GM21423 (cell line): ENCODE data around the gene TRPM6.
"Not testable (repeated sequence)": the region's sequence is repeated elsewhere in the genome, so short reads cannot be mapped to it uniquely, and the experiment has no call there.

ENCODE experiments used
- ATAC-seq: cut with Tn5 transposase; IDR thresholded peaks from one replicate; pipeline ENCODE4 v1.9.1; 2021; ENCODE audit warnings: mild to moderate bottlenecking, moderate library complexity; ENCODE audit not compliant: unreplicated experiment

The TRPM6 gene, protein sequence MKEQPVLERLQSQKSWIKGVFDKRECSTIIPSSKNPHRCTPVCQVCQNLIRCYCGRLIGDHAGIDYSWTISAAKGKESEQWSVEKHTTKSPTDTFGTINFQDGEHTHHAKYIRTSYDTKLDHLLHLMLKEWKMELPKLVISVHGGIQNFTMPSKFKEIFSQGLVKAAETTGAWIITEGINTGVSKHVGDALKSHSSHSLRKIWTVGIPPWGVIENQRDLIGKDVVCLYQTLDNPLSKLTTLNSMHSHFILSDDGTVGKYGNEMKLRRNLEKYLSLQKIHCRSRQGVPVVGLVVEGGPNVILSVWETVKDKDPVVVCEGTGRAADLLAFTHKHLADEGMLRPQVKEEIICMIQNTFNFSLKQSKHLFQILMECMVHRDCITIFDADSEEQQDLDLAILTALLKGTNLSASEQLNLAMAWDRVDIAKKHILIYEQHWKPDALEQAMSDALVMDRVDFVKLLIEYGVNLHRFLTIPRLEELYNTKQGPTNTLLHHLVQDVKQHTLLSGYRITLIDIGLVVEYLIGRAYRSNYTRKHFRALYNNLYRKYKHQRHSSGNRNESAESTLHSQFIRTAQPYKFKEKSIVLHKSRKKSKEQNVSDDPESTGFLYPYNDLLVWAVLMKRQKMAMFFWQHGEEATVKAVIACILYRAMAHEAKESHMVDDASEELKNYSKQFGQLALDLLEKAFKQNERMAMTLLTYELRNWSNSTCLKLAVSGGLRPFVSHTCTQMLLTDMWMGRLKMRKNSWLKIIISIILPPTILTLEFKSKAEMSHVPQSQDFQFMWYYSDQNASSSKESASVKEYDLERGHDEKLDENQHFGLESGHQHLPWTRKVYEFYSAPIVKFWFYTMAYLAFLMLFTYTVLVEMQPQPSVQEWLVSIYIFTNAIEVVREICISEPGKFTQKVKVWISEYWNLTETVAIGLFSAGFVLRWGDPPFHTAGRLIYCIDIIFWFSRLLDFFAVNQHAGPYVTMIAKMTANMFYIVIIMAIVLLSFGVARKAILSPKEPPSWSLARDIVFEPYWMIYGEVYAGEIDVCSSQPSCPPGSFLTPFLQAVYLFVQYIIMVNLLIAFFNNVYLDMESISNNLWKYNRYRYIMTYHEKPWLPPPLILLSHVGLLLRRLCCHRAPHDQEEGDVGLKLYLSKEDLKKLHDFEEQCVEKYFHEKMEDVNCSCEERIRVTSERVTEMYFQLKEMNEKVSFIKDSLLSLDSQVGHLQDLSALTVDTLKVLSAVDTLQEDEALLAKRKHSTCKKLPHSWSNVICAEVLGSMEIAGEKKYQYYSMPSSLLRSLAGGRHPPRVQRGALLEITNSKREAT (N-terminal part only)

DNA sequence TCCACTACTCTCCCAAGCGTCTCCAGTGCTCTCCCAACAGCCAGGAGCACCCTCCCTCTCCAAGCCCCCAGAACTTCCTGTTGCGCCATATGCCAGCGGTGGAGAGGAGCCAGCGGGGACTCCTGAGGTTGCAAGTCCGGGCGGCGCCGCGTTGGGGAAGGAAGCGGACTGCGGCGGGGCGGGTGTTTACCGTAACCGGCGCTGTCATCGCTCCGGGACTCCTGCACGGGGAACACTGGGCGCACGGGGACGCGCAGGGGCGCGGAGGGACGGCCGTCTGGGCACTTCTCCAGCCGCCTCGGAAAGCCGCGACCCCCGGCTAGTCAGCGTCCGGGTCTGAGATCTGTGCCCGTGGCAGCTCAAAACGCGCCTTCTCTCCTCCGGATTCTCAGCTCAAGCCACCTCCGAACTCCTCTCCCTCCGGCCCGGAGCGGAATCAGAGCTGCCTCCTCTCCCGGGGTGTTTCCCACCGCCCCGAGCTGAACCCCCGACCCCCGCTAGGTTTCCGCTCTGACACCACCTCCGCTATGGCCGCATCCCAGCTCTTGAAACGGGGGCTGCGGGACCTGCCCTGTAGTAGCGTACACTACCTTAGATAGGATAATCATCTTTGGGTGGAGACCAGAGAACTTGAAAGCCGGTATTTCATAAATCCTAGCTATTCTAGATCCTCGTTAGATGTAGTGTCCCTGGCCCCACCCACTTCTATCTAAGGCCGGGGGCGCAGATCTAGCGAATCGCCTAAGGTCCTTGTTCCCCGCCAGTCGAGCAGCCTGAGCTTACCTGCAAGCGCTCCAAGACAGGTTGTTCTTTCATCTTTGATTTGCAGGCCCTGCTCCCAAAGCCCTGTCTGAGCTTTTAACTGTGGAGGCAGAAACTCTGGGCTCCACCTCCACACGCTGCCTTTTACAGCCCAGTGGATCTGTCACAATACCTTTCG is at the start of gene TRPM6:
Gene TRPM6, minus strand, starts transcription at position 881 of the 940 bp plus-strand sequence. Its CDS starts 65 bp downstream, at position 816.
- no peak for ATAC-seq

DNA sequence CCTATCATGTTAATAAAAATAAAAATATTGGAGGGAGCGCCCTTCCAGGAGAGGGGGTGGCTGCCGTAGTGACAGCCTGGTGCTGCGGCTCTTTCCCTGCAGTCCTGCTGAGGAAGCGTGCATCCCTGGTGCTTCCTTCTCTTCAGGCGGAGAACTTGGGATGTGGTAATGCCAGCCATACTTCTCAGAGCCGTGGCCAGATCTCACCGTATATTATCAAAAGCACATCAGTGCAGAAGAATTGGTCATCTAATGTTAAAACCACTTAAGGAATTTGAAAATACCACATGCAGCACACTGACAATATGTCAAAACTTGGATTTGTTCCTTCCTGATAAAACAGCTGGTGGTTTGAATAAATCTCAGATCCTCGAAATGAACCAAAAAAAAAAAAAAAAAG is 47.3 kb upstream of the TRPM6 start:
- ATAC-seq, result no peak

DNA sequence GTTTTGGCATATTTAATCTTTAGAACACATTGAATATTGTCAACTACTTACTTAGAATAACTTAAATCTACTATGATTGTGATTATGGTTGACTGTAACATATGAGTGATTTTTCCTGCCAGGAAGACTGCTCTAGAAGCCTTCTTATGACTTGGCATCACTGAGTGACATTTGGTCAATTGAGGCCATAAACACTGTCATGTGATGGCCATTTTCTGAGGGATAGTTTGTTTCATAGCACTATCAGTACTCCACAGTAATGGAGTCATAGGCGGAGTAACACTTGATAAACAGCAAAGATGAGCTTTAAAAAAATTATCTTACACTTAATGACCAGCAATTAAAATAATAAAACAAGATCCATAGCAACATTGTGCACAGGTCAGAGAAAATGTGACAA is 34.0 kb upstream of the TRPM6 start:
- no peak for ATAC-seq

DNA sequence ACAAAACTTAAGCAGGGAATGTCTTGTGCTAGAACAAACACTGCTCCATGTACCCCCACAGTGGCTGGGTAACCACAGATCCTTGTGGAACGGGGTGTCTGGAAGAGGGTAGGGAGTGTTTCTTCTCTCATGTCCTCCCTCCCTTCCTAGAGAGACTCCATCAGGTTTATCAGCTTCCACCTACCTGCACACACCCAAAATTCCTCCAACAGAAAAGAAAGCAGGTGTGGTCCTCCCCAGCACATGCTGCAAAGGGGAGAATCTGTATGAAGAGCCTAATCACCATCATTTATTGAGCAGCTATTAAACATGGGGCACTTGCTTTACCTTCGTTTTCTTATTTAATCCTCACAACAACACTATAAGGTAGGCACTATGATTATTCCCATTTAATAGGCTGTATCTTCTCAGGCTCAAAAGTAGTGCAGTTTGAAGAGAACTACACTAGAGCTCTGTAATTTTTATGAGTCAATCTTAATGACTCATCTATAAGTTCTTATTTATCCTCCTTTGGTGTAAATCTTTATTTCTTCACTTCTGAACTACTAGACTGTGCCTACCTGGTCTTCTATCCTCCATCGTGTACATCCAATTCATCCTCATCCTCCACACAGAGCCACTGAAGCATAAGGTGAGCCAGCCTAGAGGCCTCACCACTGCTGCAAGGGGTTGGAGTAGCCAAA is 33.4 kb upstream of the TRPM6 start:
- ATAC-seq, result no peak

DNA sequence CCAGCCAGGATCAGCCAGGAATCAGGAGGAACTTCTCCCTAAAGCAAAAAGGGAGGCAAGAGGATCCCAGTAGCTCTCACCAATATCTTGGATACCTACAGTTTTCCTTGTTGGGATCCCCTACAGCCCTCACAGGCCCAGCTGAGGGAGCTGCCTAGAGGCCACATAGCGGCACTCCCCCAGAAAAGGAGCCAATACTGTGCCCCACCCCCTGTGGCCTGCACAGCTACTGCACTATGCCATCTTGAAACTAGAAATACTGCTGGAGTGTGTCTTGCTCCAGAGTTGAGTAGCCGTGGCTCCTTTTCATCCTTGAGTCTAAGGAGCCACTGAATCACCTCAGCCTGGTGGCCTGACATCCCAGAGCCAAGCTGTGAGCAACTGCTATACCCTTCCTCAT is 22.3 kb upstream of the TRPM6 start:
- no peak for ATAC-seq

DNA sequence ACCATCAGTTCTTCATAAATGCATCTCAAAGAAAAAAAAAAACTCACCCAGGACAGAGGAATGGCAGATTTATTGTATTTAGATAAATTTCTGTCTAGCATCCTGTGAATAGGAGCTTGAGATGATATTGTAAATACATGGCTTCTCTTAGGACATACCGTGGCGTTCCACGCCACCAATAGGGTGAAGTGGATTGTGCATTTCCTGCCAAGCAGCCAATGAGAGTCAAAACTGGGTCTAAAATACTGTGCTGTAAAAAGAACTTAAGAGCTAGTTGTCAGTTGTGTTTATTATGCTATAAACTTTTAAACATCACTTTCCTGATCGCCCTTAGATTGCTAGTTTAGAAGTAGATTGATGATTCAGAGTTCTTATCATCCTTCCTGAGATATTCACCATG is 20.9 kb upstream of the TRPM6 start:
- no peak for ATAC-seq

DNA sequence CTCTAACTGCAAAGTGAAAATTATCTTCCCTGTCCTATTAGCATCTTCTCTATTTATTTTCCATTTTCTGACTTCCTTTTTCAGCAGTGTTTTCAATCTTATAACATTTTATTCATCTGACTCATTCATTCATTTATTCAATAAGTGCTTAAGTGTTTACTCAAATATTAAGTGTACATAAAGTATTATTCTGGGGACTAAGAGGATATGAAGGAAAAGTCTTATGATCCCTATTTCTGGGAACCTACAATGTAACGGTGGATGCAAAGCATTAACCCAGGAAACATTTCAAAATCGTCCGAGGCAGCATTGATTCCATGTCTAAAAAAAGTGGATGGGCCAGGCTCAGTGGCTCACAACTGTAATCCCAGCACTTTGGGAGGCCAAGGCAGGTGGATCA is 19.4 kb upstream of the TRPM6 start:
- ATAC-seq, result no peak

DNA sequence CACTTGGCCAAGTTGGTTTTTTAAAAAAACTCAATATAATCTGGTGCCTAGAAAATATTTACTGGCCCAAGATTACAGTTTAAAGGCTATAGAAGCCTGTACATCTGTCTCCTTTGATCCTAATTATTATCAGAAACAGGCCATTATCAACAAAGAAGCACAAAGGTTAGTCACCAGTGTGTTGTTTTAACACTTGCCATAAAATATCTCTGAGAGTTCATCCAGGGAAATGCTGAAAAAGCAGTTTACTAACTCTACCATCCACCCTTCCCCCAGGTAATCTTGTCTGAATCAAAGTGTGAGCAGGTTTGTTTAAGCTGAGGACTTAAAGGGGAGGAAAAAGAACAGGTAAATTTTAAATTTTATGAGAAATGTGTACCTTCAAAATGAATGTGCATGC is 13.3 kb upstream of the TRPM6 start:
- no peak for ATAC-seq

DNA sequence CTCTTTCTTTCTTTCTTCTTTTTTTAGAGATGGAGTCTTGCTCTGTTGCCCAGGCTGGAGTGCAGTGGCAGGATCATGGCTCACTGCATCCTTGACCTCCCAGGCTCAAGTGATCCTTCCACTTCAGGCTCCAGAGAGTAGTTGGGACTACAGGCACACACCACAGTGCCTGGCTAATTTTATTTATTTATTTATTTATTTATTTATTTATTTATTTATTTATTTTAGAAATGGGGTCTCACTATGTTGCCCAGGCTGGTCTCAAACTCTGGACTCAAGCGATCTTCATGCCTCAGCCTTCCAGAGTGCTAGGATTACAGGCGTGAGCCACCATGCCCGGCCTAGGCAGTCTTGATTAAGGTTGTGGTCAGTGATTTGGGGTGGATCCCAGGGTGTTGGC is 728 bp upstream of the TRPM6 start:
- ATAC-seq, result not testable (repeated sequence)

DNA sequence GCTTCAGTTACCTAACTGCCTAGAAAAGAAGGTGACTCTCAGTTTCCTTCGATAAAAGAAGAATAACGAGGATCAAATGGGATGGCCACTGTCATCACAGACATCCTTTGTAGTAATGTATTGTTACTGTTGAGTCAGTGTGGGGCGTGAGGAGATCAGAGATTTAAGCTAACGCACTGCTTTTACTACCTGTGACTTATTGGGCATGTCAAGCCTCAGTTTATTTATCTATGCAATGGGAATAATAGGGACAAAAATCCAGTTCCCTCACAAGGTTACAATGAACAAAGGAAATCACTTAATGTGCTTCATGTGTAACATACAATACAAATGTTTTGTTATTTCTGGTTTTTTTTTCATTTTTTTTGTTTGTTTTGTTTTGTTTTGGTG is 255 bp upstream of the TRPM6 start:
- no peak for ATAC-seq

DNA sequence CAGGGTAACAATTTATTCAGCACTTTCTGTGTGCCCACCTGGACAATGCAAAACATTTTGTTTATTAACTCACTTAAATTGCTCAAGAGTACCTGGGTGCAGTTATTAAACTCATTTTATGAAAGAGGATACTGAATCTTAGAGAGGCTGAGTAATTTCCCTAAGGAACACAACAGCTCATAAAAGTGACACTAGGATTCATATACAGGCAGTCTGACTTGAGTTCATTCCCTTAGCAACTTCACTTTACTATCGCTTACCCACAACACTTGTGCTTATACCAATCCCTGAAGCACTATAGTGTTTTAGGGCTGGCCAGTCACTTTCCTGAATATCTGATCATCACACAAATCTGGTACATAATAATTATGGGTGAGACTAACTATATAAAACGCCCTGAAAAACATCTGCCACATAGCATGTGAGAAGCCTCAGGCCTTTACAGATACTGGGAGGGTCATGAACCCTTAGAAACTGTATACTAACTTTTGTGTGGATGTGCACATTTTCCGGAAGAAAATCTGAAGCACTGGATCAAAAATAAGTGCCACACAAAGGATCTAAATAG is 11.3 kb downstream of the TRPM6 start:
- ATAC-seq, result no peak

DNA sequence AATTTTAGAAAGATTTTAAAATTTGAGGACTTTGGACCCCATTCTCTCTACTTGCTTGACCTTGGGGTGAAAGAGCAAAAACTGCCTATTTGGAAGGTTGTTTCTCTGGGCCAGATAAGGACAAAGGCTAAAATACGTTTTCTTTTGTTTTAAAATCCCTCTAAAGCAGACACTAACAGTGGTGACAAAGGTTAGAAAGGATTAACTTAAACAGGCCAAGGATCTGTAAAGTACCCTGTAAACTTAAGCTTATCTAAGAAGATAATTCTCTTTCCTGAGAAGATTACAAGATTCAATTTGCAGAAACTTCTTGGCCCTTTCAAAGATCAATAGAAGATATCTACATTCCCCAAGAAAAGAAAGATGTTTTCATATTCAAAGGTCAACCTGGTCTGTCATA is 12.1 kb downstream of the TRPM6 start:
- ATAC-seq, result no peak

DNA sequence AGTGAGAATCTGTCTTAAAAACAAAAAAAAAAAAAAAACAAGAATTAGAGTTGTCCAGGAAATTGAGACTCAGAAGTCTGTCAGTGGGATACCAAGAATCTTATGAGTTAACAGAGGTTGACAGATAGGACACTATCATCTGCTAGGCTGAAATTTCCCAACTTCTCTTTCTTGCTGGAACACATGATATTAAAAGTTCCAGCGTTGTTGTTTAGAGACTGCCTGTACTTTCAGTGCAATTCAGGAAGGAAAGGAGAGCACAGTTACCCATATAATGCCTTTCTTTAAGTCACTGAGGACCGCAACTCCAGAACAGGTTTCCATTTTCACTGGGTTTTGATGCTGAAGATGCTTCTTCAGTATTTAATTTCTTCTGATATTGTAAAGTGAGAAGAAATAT is 13.5 kb downstream of the TRPM6 start:
- ATAC-seq, result no peak

DNA sequence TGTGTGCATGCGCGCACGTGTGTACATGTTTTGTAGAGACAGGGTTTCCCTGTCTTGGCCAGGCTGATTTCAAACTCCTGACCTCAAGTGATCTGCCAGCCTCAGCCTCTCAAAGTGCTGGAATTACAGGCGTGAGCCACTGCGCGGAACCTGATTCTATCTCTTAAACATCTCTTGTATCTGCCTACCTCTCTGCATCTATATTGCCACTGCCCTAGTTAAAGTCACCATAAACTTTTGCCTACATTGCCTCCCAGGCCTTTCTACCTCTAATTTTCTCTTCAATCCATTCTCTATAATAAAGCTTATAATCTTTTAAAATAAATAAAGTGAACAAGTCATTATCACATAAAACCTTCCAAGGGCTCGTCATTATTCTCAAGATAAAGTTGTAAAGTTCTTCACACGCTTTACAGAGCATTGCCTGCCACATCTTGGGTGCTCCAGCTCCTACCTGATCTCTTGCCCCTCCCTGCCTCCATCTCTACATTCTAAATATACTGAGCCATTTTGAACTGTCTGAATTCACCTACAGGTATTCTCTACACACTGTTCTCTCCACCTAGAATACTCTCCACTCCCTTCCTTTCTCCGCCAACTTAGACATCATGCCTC is 15.0 kb downstream of the TRPM6 start:
- no peak for ATAC-seq

DNA sequence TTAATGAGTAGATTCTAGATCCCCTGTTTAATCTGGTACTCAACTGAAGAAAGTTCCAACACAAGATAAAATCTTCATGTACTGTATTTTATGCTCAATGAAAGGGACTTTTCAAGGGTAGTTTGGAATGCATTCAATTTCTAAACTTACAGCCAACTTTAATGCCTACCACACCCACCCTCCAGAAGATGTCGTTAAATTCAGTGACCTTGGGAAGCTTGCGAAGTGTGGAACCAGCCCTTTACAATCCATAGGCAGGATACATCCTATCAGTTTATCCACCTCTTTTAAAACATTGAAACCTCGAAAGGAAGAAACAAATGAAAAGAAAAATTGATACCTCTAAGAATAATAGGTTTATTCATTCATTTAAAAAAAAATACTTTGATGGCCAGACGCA is 20.2 kb downstream of the TRPM6 start:
- ATAC-seq, result no peak

DNA sequence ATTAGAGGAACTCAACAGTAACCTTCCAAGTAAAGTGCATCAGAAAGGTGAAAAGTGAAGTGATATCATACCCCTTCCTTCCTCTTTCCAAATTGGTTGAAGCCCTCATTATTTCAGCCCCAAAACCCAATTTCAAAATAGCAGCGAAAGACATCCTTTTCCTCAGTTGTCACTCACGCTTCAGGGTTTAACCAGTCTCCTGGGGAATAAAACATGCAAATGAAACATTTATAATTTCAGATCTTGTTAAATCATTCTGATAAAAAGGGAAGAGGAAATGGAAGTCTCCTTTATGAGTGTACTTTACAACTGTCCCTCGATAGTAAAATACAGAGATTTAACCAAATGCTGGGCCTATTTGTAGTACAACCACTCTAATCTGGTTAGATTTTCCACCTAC is 22.5 kb downstream of the TRPM6 start:
- ATAC-seq, result no peak

DNA sequence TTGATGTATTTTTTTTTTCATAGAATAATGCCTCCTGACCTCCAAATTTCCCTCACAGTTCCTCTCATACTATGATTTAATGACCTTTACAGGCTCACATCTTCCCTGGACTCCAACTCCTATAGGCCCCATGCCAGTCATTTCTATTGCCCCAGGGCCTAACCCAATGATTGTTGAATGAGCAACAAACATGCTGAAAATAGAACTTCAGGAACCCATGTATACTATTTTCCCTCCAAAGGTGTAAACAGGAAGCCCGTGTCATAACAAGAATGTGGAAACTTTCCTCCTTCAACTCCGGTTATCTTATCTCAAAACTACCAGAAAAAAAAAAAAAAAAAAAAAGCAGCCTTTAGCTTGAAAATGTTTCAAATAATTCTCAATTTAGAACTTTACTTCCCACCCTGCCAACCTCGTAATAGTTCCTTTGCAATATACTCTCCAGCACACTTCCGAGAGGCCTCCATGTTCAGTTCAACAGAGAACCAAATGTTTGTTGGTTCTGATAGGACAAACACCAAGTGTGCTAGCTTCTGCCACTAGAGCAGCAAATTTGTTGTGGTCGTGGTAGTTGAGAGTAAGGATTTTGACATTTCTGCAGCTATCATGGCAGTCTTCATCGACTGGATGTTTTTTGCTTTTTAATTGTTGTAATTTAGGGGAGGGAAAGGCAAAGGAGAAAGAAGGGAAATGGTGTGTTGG is 25.8 kb downstream of the TRPM6 start:
- ATAC-seq, result no peak

DNA sequence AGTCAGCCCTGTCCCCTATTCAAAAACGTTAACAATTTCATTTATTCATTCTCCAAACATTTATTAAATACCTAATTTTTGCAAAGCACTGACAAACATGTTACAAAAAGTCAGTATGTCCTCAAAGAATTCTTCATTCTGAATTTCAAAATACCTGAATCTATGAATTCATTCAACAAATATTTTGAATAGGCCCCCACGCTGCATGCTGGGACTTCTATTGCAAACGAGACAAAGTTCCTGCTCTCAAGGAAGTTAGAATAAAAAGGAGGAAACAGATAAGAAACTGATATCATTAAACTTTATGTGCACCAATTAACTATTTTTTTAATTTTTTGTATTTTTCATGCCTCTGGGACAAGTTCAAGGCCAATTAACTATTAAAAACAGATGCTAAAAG is 26.6 kb downstream of the TRPM6 start:
- ATAC-seq, result no peak
